ENCODE data around the gene SLC39A10.
"Not testable (repeated sequence)": the region's sequence is repeated elsewhere in the genome, so short reads cannot be mapped to it uniquely, and the experiment has no call there.

The SLC39A10 gene, protein sequence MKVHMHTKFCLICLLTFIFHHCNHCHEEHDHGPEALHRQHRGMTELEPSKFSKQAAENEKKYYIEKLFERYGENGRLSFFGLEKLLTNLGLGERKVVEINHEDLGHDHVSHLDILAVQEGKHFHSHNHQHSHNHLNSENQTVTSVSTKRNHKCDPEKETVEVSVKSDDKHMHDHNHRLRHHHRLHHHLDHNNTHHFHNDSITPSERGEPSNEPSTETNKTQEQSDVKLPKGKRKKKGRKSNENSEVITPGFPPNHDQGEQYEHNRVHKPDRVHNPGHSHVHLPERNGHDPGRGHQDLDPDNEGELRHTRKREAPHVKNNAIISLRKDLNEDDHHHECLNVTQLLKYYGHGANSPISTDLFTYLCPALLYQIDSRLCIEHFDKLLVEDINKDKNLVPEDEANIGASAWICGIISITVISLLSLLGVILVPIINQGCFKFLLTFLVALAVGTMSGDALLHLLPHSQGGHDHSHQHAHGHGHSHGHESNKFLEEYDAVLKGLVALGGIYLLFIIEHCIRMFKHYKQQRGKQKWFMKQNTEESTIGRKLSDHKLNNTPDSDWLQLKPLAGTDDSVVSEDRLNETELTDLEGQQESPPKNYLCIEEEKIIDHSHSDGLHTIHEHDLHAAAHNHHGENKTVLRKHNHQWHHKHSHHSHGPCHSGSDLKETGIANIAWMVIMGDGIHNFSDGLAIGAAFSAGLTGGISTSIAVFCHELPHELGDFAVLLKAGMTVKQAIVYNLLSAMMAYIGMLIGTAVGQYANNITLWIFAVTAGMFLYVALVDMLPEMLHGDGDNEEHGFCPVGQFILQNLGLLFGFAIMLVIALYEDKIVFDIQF

GRCh38 chr2:195656859-195657633 is at the start of gene SLC39A10:
Gene SLC39A10 (plus strand): TSS chr2:195657226. CDS start chr2:195680043, 22,817 bp downstream.
- peak; percentile 97 for DNase-seq

DNA sequence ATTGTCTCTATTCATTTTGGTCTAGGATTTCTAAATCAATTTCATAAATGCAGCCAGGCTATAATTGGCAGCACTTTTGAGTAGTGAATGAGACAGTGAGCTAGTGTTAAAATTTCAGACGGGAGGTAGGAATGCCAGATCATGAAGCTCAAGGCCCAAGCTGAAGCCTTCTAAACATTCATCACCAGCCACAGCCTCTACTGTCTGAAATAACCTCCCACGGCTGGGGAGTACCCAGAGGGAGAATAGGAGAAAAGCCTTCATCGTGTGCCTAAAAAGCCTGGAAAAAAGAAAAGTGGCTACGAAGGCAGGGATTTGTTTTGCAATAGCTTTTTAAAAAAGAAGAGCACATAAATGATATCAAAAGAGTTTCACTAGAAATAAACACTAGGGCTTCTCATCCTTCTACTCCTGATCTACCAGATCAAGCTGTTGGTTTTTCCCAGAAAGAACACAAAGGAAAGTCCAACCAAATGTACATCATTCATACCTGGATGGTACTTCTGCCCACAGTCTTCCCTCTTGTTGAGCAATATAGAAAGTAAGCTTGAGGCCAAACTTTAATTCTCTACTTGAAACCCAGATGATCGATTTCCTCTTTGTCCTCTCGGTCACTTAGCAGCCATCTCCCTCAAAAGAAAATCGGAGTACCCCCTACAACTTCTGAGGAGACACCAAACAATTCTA is 48.1 kb upstream of the SLC39A10 start:
- DNase-seq, result peak; percentile 23

DNA sequence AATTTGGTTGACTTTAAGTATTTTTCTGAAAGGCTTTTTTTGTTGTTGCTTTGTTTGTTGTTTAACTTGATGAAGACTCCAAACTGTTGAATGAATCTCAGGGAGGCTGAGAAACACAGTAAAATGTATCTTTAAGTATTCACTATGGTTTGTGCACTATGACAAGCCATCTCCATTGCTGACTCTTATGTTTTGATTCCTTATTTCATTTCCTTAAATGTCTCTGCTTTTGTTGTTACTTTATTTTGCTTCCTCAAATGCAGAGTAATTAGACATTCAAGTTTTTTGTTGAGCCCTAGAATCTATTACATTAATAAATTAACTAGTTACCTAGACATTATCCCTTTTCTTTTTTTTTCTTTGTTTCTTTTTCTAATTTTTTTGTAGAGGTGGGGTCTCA is 46.3 kb upstream of the SLC39A10 start:
- DNase-seq, result no peak

DNA sequence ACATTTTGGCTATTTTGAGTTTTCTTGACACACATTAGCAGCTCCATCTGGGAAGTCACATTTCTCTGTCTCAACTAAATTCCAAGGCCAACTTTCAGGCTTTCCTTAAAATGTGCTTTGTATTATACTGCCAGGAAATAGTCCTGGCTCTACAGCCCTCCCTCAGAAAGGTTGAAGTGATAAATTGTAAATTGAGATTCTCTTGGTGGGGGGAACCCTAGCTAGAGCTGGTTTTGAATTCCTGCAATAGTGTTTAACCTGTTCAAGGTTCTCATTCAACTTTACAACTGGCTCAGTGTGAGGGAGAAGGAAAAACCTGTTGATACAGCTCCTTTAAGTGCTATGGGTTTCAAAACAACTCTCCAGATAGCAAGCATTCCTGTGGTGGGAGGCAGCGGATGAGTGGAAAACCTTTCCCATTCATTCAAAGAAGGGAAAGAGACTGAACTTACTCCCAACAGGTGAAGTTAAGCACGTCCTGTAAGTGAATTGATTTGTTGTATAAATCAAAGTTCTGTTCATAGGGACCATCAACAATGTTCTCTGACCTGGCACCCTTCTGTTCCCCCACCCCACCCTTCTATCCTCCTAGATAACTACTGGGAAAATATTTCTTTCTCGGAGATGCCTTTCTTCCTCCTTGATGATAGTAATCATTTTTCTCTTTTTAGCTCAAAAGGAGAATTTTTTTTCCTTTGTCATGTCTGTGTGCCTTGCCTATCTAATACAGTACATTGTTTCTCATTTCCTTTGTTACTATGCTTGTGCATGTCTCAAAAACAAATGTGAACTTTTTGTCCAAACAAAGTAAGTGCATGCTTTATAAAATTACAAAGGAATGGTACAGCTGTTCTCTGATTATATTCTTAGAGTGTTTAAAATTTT is 44.2 kb upstream of the SLC39A10 start:
- DNase-seq, result no peak

DNA sequence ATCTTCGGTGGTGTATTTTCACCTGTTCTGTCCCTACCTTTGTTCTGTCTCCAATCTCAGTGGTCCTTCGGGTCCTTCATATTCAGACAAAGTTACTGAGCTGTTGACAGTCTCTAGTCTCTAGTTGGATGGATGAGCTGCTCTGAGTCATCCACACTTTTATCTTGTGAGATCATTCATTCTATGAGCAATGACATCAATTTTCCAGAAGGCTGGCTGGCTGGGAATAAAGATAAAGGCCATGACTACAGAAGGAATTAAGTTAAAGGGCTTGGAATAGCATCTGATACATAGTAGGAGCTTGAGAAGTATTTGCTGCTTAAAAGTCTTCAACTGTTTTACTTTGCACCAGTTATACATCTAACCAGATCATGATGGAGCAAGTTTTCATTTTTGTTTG is 43.1 kb upstream of the SLC39A10 start:
- DNase-seq, result no peak

- DNase-seq, result no peak
Measured at GRCh38 chr2:195619590-195619989, 37.4 kb upstream of the SLC39A10 start.

DNA sequence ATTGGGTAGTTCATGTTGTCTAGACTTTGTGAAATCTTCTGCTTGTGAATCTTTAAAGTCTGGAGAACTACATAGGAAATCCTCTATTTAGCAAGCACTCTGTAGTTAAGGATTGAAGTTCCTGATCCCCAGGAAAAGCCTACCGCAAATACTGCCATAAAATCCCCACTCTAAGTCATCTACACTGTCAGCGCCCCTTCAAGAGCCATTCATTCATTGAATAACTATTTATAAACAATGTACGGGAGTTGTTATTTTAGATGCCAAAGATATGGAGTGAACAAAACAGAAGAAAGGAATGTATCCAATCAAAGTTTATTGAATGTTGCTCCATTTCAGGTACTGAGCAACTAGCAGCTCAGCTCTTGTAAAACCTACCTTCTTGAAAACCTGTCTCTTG is 36.5 kb upstream of the SLC39A10 start:
- DNase-seq, result no peak

GRCh38 chr2:195622966-195623365 is 34.1 kb upstream of the SLC39A10 start:
- no peak for DNase-seq

DNA sequence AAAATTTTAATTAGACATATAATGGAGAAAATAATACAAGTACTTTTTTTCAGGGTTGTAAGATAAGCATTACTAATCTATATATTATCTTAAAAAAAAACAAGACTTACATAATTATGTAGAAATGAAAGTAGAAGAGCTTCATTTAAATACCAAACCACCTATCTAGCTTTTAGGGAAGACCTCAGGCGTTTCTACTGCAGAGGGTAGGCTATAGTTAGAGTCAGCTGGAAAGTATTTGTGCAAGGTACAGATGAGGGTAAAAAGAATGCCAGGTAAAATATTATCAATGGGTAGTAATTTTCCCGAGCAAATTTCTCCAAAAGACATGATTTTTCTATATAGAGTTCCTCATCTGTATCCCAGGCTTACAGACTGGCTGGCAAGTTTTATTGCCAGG is 30.5 kb upstream of the SLC39A10 start:
- no peak for DNase-seq

GRCh38 chr2:195628666-195629065 is 28.4 kb upstream of the SLC39A10 start:
- no peak for DNase-seq

DNA sequence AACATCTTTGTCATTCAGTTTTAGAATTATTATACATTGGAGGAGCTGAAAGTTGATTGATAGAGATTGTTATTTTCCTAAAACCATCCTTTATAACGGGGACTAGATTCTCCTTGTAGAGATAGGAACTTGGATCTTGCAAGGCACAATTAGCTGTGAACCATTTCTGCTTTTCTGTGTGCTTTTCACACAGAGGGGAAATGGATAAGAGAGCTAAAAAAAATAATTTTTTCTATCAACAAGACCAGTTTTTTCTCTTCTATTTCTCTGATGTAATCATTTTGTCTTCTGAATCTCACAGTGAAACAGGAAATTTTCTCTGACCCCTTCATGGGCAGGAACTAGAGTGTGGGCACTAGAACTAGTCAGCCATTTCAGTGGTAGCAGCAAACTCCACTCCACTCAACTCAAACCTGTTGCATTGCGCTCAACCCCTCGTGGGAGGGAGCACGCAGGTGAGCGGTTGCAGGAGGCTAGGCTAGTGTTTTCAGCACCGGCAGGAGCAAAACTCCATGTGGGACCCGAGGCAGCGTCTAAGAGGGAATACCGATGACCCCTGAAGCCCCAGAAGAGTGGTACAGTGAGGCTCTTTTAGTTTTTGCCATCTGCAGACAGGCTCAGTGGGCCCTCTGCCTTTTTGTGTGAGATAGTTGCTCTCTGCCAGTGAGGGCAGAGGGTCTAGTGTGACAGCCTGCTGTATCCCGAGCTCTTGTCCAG is 24.0 kb upstream of the SLC39A10 start:
- DNase-seq, result no peak

DNA sequence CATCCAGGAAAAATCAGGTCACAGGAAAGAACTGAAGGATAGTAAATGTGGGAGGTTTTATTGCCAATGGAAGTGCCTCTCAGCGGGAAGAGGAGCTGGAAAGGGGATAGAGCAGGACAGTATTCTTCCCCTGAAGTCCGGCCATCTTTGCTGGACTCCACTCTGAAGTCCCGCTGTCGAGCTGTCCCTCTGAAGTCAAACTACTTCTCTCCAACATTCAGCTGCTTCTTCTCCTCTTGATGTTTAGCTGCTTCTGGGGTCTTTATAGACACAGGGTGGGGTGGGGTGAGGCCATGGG is 23.5 kb upstream of the SLC39A10 start:
- no peak for DNase-seq

DNA sequence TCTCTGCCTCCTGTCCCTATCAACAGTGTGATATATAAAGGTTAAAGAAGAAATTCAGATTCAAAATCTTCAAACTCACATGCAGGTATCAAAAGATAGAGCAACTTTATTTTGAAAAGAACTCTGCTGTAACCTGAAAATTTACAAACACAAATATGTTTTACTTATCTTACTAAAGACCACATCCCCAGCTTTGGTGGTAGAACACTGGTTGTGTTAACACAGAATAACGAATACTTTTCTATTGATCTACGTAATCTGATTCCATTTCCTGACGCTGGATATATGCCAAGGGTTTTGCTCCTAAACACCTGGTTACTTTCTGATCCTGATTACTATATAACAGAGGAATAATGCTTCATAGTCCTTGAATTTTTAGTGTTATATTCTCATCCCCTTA is 23.1 kb upstream of the SLC39A10 start:
- no peak for DNase-seq

DNA sequence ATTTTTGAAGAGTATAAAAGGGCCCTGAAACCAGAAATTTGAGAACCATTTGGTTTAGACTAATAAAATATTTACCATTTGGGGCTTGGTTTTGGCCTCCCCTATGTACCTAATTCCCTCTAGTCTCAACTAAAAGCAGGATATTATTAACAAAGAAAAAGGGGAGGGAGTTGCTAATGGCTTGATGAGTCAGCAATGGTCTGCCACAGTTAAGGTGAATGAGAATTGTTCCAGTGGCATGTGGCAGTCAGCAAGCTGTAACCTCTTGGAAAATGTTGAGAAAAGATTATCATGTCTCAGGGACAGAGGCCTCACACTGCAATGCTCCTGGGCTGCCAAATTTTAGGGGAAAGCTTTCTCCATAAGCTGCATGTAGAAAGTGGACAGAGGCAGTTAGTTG is 20.1 kb upstream of the SLC39A10 start:
- DNase-seq, result no peak

DNA sequence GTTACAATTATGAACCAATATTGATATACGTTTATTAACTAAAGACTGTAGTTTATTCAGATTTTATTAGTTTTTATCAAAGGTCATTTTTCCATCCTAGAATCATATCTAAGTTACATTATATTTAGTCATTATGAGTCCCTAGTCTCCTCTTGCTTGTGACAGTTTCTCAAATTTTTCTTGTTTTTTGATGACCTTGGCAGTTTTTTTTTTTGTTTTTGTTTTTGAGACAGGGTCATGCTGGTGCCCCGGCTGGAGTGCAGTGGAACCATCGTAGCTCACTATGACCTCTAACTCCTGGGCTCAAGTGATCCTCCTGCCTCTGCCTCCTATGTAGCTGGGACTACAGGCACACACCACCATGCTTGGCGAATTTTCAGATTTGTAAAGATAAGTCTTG is 18.3 kb upstream of the SLC39A10 start:
- DNase-seq, result no peak

DNA sequence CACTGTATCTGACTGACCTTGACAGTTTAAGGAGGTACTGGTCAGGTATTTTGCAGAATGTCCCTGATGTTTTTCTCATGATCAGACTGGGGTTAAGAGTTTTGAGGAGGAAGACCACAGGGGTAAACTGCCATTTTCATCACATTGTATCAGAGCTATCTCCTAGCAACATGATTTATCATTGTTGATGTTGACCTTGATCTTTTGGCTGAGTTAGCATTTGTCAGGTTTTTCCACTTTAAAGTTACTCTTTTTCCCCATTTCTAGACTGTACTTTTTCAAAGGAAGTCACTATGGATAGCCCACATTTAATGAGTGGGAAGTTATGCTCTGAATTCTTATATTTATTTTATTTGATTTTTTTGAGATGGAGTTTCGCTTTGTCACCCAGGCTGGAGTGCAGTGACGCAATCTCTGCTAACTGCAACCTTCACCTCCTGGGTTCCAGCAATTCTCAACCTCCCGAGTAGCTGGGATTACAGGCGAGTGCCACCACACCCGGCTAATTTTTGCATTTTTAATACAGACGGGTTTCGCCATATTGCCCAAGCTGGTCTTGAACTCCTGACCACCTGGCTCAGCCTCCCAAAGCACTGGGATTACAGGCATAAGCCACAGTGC is 17.7 kb upstream of the SLC39A10 start:
- no peak for DNase-seq

GRCh38 chr2:195639959-195640358 is 17.1 kb upstream of the SLC39A10 start:
- no peak for DNase-seq

- no peak for DNase-seq
Measured at GRCh38 chr2:195642027-195642678, 14.9 kb upstream of the SLC39A10 start.

DNA sequence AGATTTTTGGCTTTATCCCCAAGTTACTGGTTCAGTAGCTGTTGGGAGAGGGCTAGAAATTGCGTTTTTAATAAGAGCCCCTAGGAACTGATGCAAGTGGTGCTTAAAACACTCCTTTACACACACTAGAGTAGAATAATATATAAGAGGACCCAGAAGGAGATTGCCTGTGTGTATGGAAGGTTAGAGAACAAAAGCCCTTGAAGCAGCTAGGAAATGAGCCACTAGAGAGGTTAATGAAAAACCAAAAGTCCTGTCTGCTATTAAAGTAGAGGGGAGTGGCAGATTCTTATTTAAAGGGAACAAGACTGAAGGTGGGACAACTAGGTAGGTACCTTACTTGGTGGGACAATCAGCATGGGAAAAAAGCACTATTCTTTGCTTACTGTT is 14.4 kb upstream of the SLC39A10 start:
- DNase-seq, result no peak

- DNase-seq, result not testable (repeated sequence)
Measured at GRCh38 chr2:195644708-195645107, 12.3 kb upstream of the SLC39A10 start.

All from activated CD4-positive, alpha-beta T cell treated with anti-CD3 and anti-CD28 coated beads, Interleukin-2, amount 50 U/mL, for 16 hours (primary cell).